ENCODE results near the gene NRTN. TPM values are rescaled to one million over a fixed set of nuclear protein-coding genes. Genes with fewer than 3 reads are reported as not detected.

NRTN gene
- total and polyA plus RNA-seq, 2 of the 13 experiments (the other 11 are each of a cell fraction or from before 2014, with no cell fraction given): 4.1 to 5.3 TPM

- TF ChIP-seq CAMTA2 (CRISPR knock-in tag; IDR thresholded peaks at IDR 0.05; ENCODE audit: borderline replicate concordance) (no peak; the same call in 1 of the 2 replicates), ZNF790 (CRISPR knock-in tag; IDR thresholded peaks at IDR 0.05; ENCODE audit: borderline replicate concordance) (no peak), SMARCC2 (IDR thresholded peaks at IDR 0.05) (no peak), RFX1 (IDR thresholded peaks at IDR 0.05) (no peak), ZNF879 (CRISPR knock-in tag; IDR thresholded peaks at IDR 0.05) (peak; percentile 85; the same call in 1 of the 2 replicates), HNF1A (IDR thresholded peaks at IDR 0.05; ENCODE audit: low read depth) (no peak), HNF1A (CRISPR knock-in tag; IDR thresholded peaks at IDR 0.05; ENCODE audit: borderline replicate concordance) (peak; percentile 45; the same call in 1 of the 2 replicates), NFATC3 (CRISPR knock-in tag; IDR thresholded peaks at IDR 0.05) (peak; percentile 95), ZNF24 (IDR thresholded peaks at IDR 0.05) (no peak), NCOA2 (CRISPR knock-in tag; IDR thresholded peaks at IDR 0.05) (peak; percentile 61), IKZF5 (CRISPR knock-in tag; IDR thresholded peaks at IDR 0.05) (no peak; the same call in none of the 2 replicates), NBN (conservative IDR thresholded peaks at IDR 0.05) (no peak), ZNF709 (CRISPR knock-in tag; IDR thresholded peaks at IDR 0.05) (peak; percentile 80), ZNF318 (CRISPR knock-in tag; IDR thresholded peaks at IDR 0.05) (peak; percentile 84), ZBTB37 (CRISPR knock-in tag; IDR thresholded peaks at IDR 0.05) (no peak)
Observed at GRCh38 chr19:5827891-5828660, 23.2 kb downstream of the NRTN start (continued).
